Activated T-helper 17 cell treated with anti-CD3 and anti-CD28 coated beads, Interleukin-2, amount 50 U/mL, for 72 hours (primary cell): Measurements from ENCODE around the gene CTSF. TPM values are rescaled to one million over a fixed set of nuclear protein-coding genes. Genes with fewer than 3 reads are reported as not detected.

ENCODE experiments used
- ATAC-seq: fragments of 150-1000 bp; cut with Tn5 transposase; replicated peaks from 2 replicates; pipeline ENCODE4 v1.10.0; 2021; ENCODE audit warnings: mild to moderate bottlenecking, moderate library complexity
- H3K27ac Mint-ChIP-seq: one replicate; pipeline ENCODE4 v1.8.0; 2022; ENCODE audit warnings: mixed read lengths
- H3K27me3 Mint-ChIP-seq: one replicate; pipeline ENCODE4 v1.8.0; 2022; ENCODE audit warnings: mixed read lengths
- H3K36me3 Mint-ChIP-seq: one replicate; pipeline ENCODE4 v1.8.0; 2022; ENCODE audit warnings: low read depth, mild to moderate bottlenecking, mixed read lengths
- H3K4me1 Mint-ChIP-seq: one replicate; pipeline ENCODE4 v1.8.0; 2022; ENCODE audit warnings: mixed read lengths
- H3K4me3 Mint-ChIP-seq: one replicate; pipeline ENCODE4 v1.8.0; 2022; ENCODE audit warnings: mild to moderate bottlenecking, mixed read lengths
- H3K9me3 Mint-ChIP-seq: one replicate; pipeline ENCODE4 v1.8.0; 2022; ENCODE audit warnings: mixed read lengths
- total RNA-seq, 2 donors: library from RNA; stranded (reverse); gene quantifications; one replicate each; pipeline ENCODE4 v1.2.3, GENCODE V29; 2022

CTSF gene
- total RNA-seq, 2 donors from 2014 or later = 4.1 to 12.9 TPM

DNA sequence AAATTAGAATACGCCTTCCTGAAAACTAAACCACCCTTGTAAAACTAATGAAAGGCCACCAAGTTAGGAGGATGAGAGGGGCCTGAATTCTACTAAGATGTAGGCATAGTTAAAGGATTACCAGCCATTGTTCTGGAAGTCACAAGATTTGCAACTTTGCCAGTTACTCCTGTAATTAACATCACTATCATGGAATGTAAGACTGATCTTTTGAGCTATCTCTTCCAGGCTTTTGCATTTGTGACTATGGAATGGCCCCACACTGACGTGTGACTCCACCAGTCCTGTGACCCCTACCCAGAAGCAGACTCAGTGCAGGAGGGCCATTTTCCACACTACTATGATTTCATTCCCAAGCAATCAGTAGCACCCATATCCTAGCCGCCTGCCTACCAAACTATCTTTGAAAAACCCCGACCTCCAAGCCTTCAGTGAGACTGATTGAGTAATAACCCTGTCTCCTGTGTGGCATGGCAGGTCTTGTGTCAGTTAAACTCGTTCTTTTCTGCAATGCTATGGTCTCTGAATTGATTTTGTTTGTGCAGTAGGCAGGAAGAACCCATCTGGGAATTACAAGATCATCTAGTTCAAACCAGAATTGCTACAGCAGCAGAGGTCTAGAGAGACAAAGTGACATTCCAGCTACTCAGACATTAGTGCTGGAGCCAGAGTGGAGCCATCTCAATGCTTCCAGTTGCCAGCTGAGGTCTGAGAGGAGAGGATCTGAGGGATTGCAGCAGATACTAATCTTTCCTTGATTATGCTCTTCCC is 1.9 kb upstream of the CTSF start:
- Mint-ChIP-seq H3K4me1 (no peaks in the 10 kb centered on the region), H3K27ac (no peak overlapping the region), H3K4me3 (no peak overlapping the region), H3K27me3 (peaks cover 16% of the 10 kb centered on the region), H3K9me3 (no peaks in the 10 kb centered on the region), H3K36me3 (no peaks in the 10 kb centered on the region)
- ATAC-seq = no peak

DNA sequence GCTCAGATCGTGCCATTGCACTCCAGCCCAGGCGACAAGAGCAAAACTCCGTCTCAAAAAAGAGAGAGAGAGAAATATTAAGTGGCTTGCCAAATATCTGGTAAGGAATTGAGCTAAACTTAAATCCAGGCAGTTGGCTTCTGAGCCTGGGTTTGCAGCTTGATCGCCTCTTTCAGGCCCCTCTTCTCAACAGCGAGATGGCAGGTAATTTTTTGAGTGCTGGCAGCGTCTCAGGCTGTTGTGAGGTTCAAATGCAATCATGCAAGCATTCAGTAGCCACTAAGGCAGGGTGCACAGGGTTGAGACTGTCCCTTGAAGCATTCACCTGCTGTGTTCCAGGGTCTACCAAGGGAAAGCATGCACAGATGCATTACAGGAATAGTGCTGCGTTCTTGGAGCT is 670 bp upstream of the CTSF start:
- Mint-ChIP-seq H3K36me3 (no peaks in the 10 kb centered on the region), H3K27ac (no peak overlapping the region), H3K4me1 (no peaks in the 10 kb centered on the region), H3K9me3 (no peaks in the 10 kb centered on the region), H3K27me3 (peaks cover 5% of the 10 kb centered on the region), H3K4me3 (peak overlapping the region; percentile 80)
- no peak for ATAC-seq

DNA sequence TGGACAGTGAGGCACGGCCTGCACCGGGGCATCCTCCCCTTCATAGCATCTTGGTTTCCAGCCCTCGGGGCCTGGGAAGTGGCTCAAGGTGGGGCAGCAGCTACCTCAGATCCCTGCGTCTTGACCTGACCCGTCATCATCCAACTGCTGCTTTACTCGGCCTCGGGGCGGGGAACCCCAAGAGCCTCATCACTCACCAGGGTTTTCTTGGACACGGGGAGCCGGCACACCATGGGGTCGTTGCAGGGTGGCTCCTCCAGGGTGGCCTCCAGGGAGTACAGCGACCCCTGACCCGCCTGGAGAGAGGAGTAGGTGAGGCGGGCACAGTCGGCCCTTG is 651 bp downstream of the CTSF start:
- Mint-ChIP-seq H3K36me3 (no peaks in the 10 kb centered on the region), H3K4me3 (peak overlapping the region; percentile 80), H3K27me3 (no peaks in the 10 kb centered on the region), H3K9me3 (no peaks in the 10 kb centered on the region), H3K4me1 (no peaks in the 10 kb centered on the region), H3K27ac (no peak overlapping the region)
- no peak for ATAC-seq

DNA sequence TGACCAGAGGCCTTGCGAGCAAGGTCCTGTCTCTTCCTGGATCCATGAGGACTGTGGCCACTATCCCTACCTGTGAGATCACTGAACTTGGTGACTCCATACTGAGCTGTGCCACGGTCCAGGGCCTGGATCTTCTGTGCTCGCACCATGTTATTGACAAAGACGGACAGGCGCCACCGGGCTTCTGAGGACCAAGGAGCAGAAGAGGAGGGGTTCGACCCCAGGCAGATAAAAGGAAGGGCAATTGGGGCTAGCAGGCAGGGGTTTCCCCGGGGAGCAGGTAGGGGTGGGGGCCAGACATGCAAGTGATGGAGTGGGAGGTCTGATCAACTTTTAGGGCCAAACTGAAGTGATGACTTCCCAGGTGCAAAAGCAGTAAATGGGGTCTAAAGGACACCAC is 2.2 kb downstream of the CTSF start:
- H3K27me3 Mint-ChIP-seq = no peaks in the 10 kb centered on the region
- no peak for ATAC-seq
- no peaks in the 10 kb centered on the region for H3K36me3 Mint-ChIP-seq
- no peaks in the 10 kb centered on the region for H3K9me3 Mint-ChIP-seq
- no peak overlapping the region for H3K27ac Mint-ChIP-seq
- no peaks in the 10 kb centered on the region for H3K4me1 Mint-ChIP-seq
- H3K4me3 Mint-ChIP-seq = peak overlapping the region; percentile 80

DNA sequence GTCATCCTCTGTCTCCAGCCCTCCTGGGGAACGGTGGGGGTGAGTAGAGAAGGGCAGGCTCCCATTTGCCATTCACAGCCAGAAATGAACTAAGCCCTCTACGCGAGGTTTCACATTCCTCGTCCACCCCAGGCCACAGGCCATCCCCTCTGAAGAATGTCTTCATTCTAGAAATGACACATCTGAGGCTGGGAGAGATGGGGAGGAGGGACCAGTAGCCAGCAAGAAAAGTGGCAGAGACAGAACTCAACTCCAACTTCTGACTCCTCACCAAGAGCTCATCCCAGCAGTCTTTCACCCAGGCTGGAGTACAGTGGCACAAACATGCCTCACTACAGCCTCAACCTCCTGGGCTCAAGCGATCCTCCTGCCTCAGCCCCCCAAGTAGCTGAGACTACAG is 3.4 kb downstream of the CTSF start:
- Mint-ChIP-seq H3K27ac (no peak overlapping the region), H3K36me3 (no peaks in the 10 kb centered on the region), H3K9me3 (no peaks in the 10 kb centered on the region), H3K4me3 (no peak overlapping the region), H3K4me1 (no peaks in the 10 kb centered on the region), H3K27me3 (no peaks in the 10 kb centered on the region)
- no peak for ATAC-seq

DNA sequence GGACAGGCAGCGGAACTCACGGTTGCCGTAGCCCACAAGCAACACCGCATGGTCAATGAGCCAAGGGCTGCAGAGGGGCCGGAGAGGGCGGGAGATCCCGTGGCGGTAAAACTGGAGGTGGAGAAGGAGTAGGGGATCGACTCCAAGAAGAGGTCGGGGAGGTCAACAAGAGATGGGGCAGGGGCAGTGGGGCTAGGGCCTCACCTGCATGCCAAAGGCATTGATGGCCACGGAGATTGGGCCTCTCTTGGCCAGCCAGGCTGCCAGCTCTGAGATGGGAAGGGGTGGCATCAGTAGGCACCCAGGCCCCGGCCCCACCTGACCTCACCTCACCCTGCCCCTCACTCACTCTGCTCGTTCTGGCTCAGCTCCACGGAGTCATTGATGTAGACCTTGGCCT is 3.9 kb downstream of the CTSF start:
- H3K27me3 Mint-ChIP-seq = no peaks in the 10 kb centered on the region
- H3K9me3 Mint-ChIP-seq = no peaks in the 10 kb centered on the region
- no peak for ATAC-seq
- no peak overlapping the region for H3K4me3 Mint-ChIP-seq
- H3K27ac Mint-ChIP-seq = no peak overlapping the region
- H3K36me3 Mint-ChIP-seq = no peaks in the 10 kb centered on the region
- no peaks in the 10 kb centered on the region for H3K4me1 Mint-ChIP-seq

DNA sequence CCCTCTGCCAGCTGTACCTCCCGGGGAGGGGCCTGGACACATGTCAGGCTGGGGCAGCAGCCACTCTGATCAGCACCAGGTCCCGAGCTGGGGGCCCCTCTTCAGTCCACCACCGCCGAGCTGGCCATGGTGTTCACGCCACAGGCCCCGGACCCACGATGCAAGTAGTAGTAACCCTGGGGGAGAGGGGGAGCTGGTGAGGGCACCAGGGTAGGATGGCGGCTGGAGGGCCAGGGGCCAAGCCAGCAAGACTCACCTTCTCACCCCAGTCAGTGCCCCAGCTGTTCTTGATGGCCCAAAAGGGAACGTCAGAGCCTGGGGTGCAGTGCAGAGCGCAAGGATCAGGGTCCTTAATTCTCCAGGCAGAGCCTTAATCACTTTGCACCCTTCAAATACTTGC is 4.6 kb downstream of the CTSF start:
- Mint-ChIP-seq H3K36me3 (no peaks in the 10 kb centered on the region), H3K4me3 (no peak overlapping the region), H3K4me1 (no peaks in the 10 kb centered on the region), H3K27ac (no peak overlapping the region), H3K27me3 (no peaks in the 10 kb centered on the region), H3K9me3 (no peaks in the 10 kb centered on the region)
- ATAC-seq = no peak

DNA sequence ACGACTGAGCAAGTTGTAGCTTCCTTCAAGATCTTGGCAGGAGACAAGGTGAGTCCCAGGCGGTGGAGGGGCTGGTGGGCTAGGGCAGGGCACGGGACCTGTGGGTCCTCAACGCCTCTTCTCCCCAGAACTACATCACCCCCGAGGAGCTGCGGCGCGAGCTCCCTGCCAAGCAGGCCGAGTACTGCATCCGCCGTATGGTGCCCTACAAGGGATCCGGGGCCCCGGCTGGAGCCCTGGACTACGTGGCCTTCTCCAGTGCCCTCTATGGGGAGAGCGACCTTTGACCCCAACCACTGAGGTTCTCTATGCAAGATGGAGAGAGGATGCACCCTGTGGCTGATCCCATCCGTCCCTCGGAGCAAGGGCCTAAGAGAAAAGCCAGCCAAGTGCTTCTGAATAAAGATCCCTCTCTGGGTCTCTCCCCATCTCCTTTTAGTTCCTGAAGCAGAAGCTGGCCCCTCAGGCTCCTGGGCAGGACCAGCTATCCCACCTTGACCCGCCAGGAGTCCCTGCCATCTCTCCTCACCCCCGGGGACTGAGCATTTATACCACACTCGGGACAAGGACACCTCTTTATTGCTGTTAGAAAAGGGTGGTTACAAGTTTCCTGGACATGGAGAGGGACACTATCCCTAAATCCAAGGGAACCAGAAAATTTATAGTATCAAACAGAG is 5.4 kb downstream of the CTSF start:
- Mint-ChIP-seq H3K27ac (no peak overlapping the region), H3K9me3 (no peaks in the 10 kb centered on the region), H3K4me3 (no peak overlapping the region), H3K4me1 (no peaks in the 10 kb centered on the region), H3K36me3 (no peaks in the 10 kb centered on the region), H3K27me3 (no peaks in the 10 kb centered on the region)
- ATAC-seq = no peak

DNA sequence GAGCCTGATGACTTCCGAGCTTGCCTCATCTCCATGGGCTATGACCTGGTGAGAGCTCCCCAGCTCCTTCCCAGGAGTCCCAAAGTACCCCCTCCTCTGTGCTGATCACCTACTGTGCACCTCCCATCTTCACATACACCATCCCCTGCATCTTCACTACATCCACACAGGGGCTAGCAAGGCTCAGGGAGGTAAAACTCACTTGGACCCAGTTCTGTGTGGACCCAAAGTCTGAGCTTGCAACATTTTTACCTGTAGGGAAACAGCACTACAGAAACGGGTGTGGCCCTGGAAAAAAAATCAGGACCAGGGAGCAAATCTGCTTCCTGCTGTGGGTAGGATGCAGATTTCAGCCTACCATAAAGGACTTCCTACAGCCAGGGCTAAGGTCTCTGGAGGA is 6.1 kb downstream of the CTSF start:
- H3K36me3 Mint-ChIP-seq = no peaks in the 10 kb centered on the region
- H3K4me3 Mint-ChIP-seq = no peak overlapping the region
- peaks cover 2% of the 10 kb centered on the region for H3K27me3 Mint-ChIP-seq
- no peak for ATAC-seq
- no peaks in the 10 kb centered on the region for H3K9me3 Mint-ChIP-seq
- H3K4me1 Mint-ChIP-seq = no peaks in the 10 kb centered on the region
- no peak overlapping the region for H3K27ac Mint-ChIP-seq

DNA sequence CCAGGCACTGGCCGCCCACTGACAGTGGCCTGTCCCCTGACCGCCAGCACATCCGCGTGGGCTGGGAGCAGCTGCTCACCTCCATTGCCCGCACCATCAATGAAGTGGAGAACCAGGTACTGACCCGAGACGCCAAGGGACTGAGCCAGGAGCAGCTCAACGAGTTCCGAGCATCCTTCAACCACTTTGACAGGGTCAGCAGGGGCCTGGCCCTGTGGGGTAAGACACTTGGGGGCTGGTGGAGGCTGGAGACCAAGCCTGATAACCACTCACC is 6.5 kb downstream of the CTSF start:
- no peaks in the 10 kb centered on the region for H3K9me3 Mint-ChIP-seq
- peaks cover 4% of the 10 kb centered on the region for H3K27me3 Mint-ChIP-seq
- H3K27ac Mint-ChIP-seq = no peak overlapping the region
- no peak for ATAC-seq
- no peak overlapping the region for H3K4me3 Mint-ChIP-seq
- H3K36me3 Mint-ChIP-seq = no peaks in the 10 kb centered on the region
- no peaks in the 10 kb centered on the region for H3K4me1 Mint-ChIP-seq

DNA sequence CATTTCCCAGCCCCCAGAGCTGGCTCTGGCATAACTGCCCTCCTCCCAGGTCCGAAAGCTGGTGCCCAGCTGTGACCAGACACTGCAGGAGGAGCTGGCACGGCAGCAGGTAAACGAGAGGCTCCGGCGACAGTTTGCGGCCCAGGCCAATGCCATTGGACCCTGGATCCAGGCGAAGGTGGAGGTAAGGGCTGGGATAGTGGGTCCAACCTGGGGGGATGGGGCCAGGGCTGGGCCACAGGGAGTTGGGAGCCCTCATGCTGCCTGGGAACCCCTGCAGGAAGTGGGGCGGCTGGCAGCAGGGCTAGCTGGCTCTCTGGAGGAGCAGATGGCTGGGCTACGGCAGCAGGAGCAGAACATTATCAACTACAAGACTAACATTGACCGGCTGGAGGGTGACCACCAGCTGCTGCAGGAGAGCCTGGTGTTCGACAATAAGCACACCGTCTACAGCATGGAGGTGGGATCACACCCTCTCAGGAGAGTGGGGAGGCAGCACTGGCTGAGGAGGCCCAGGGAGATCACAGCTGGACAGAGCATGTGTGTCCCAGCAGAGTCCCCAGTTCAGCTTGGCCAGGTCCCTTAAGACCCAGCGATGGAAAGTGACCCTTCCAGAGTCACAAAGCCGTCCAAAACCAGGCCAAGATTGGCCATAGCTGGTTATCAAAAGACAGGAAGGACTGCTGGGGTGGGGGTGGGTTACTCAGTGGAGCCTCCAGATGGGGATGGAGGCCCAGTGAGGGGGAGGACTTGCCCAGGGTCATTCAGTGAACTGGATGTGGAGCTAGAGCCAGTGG is 7.0 kb downstream of the CTSF start:
- ATAC-seq = no peak
- H3K27ac Mint-ChIP-seq = no peak overlapping the region

DNA sequence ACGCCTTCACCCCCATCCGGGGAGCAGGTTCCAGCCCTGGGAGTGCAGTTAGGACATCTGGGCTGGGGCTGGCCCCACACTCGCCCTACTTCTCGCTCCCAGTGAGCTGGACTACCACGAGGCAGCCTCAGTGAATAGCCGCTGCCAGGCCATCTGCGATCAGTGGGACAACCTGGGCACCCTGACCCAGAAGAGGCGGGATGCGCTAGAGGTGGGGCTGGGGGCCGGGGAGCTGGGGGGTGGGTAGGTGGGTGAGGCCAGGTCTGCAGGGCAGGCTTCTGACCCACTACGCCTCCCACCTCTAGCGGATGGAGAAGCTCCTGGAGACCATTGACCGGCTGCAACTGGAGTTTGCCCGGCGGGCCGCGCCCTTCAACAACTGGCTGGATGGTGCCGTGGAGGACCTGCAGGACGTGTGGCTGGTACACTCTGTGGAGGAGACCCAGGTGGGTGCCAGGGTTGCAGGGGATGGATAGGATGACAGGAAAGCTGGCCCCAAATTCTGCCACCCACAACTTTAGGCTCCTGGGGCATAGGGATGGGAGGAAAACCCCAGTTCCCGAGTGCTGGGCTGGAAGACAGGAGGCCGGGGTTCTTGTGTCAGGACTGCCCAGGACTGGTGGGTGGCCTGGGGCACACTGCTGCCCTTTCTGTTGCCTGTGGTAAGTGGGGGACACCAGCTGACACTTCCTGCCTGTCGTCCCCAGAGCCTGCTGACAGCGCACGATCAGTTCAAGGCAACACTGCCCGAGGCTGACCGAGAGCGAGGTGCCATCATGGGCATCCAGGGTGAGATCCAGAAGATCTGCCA is 8.3 kb downstream of the CTSF start:
- Mint-ChIP-seq H3K27ac (no peak overlapping the region), H3K4me3 (no peak overlapping the region), H3K36me3 (no peaks in the 10 kb centered on the region), H3K27me3 (peaks cover 4% of the 10 kb centered on the region), H3K9me3 (no peaks in the 10 kb centered on the region), H3K4me1 (no peaks in the 10 kb centered on the region)
- no peak for ATAC-seq

More for the DNA sequence above, 7.0 kb downstream of the CTSF start:
- Mint-ChIP-seq H3K27me3 (peaks cover 4% of the 10 kb centered on the region), H3K36me3 (no peaks in the 10 kb centered on the region), H3K4me1 (no peaks in the 10 kb centered on the region), H3K4me3 (no peak overlapping the region), H3K9me3 (no peaks in the 10 kb centered on the region)

DNA sequence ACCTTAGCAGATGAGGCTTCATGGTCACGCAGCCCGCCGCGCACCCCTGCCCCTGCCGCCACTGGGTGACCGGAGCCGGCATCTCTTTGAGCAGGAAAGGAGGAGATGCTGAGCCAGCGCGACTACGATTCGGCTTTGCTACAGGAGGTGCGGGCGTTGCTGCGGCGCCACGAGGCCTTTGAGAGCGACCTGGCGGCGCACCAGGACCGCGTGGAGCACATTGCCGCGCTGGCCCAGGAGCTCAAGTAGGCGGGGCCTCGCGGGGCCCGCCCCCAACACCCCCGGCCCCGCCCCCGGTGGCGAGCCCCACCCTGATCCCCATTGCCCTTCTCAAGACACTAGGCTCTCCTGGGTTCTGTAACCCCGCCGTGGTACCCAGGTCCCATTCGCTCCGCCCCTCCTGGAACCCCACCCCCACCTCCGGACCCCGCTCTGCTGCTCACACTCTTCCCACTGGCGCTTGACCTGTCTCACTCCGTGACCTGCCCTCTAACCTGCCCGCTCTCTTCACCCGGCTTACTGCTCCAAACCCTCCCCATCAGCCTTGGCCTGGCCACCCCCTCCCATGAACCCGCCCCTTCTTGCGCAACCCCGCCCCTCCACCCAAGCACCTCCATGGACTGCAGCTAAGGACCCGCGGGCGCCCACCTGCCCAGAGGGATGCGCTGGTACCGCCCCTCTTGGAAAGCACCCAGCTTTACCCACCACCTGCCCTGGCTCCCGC is 9.1 kb downstream of the CTSF start:
- H3K36me3 Mint-ChIP-seq = no peaks in the 10 kb centered on the region
- no peak overlapping the region for H3K4me3 Mint-ChIP-seq
- H3K4me1 Mint-ChIP-seq = no peaks in the 10 kb centered on the region
- H3K27me3 Mint-ChIP-seq = peaks cover 4% of the 10 kb centered on the region
- ATAC-seq = peak; percentile 32
- no peaks in the 10 kb centered on the region for H3K9me3 Mint-ChIP-seq
- H3K27ac Mint-ChIP-seq = no peak overlapping the region

DNA sequence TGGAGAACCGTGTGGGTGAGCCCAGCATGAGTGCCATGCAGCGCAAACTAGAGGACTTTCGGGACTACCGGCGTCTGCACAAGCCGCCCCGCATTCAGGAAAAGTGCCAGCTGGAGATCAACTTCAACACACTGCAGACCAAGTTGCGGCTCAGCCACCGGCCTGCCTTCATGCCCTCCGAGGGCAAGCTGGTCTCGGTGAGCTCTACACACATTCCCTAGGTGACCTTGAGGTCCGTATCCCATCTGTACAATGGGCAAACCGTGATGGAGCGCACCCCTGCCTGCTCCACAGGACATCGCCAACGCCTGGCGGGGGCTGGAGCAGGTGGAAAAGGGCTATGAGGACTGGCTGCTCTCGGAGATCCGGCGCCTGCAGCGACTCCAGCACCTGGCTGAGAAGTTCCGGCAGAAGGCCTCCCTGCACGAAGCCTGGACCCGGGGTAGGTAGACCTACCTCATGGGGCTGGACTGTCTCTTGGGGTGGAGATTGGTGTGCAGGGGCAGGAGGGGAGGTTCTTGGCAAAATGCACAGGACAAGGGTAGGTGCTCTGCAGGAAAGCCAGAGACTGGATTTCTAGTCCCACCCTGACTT is 10.6 kb downstream of the CTSF start:
- Mint-ChIP-seq H3K4me3 (no peak overlapping the region), H3K27me3 (peaks cover 4% of the 10 kb centered on the region), H3K36me3 (no peaks in the 10 kb centered on the region), H3K27ac (no peak overlapping the region), H3K9me3 (no peaks in the 10 kb centered on the region), H3K4me1 (no peaks in the 10 kb centered on the region)
- ATAC-seq = no peak
